OCI-LY1 (cell line): ENCODE measurements around the gene GABRG2.

Experiments
- CTCF ChIP-seq: fragments of 200-600 bp; sonication (generic), shearing (Covaris generic); IDR thresholded peaks from 2 replicates; pipeline ENCODE4 v1.5.1; 2017; ENCODE audit warnings: mild to moderate bottlenecking, antibody characterized with exemption, low read length, moderate library complexity, mixed read lengths
- EZH2 ChIP-seq: fragments of 200-600 bp; sonication (generic), shearing (Covaris generic); IDR thresholded peaks from 2 replicates; pipeline ENCODE4 v1.8.0; 2017; ENCODE audit warnings: borderline replicate concordance, mixed run types, mild to moderate bottlenecking, antibody characterized with exemption, low read length, moderate library complexity, mixed read lengths

DNA sequence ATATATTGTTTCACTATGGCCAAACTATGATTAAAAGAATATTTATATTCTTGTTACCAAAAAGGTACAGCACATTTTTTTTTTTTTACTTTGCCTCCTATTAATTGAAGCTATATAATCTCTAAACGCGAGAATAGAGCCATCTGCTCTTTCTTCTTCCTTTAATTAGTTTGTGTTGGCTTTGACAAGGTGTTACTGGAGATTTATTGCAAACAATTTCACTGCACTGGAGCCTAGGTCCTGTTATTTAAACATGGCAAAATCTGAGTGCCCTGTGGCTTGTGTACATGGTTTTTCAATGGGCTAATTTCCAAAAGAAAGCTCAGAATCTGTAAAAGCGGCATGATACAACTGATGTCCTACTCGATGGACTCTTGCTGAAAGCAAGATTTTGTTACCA is 40.8 kb upstream of the GABRG2 start:
- no peak for TF ChIP-seq CTCF
- TF ChIP-seq EZH2 = no peak
